Hepatocyte (in vitro differentiated cells): ENCODE data around the gene TEX26. TPM values are rescaled to one million over a fixed set of nuclear protein-coding genes. Genes with fewer than 3 reads are reported as not detected.

ENCODE experiments used
- DNase-seq: peaks from one replicate; pipeline ENCODE4 v3.0.0-alpha.2; 2016; ENCODE audit warnings: low spot score
- H2AFZ ChIP-seq: fragments of 200-600 bp; sonication (generic); 2 replicates; pipeline ENCODE4 v1.6.0; 2016; ENCODE audit warnings: antibody characterized with exemption, mild to moderate bottlenecking
- H3K27ac ChIP-seq: fragments of 200-600 bp; sonication (generic); 2 replicates; pipeline ENCODE4 v1.5.1; 2016; ENCODE audit warnings: mild to moderate bottlenecking
- H3K27me3 ChIP-seq: fragments of 200-600 bp; sonication (generic); 2 replicates; pipeline ENCODE4 v1.6.1; 2016
- H3K36me3 ChIP-seq: fragments of 200-600 bp; sonication (generic); replicated peaks from 2 replicates; pipeline ENCODE4 v1.5.1; 2016; ENCODE audit warnings: low read depth; ENCODE audit not compliant: insufficient read depth
- H3K4me1 ChIP-seq: fragments of 200-600 bp; sonication (generic); 2 replicates; pipeline ENCODE4 v1.5.1; 2016; ENCODE audit warnings: mild to moderate bottlenecking, moderate library complexity; ENCODE audit not compliant: insufficient read depth
- H3K4me2 ChIP-seq: fragments of 200-600 bp; sonication (generic); 2 replicates; pipeline ENCODE4 v1.6.0; 2016
- H3K4me3 ChIP-seq: fragments of 200-600 bp; sonication (generic); 2 replicates; pipeline ENCODE4 v1.5.1; 2016; ENCODE audit warnings: mild to moderate bottlenecking
- H3K79me2 ChIP-seq: fragments of 200-600 bp; sonication (generic); 2 replicates; pipeline ENCODE4 v1.6.0; 2017; ENCODE audit warnings: mild to moderate bottlenecking
- H3K9me2 ChIP-seq: fragments of 200-600 bp; sonication (generic); replicated peaks from 2 replicates; pipeline ENCODE4 v1.6.0; 2017; ENCODE audit warnings: mild to moderate bottlenecking; ENCODE audit not compliant: insufficient read depth
- H3K9me3 ChIP-seq: fragments of 200-600 bp; sonication (generic); 2 replicates; pipeline ENCODE4 v1.5.1; 2016; ENCODE audit warnings: low read depth, mild to moderate bottlenecking
- H4K20me1 ChIP-seq: fragments of 200-600 bp; sonication (generic); 2 replicates; pipeline ENCODE4 v1.6.0; 2016; ENCODE audit warnings: mild to moderate bottlenecking; ENCODE audit not compliant: insufficient read depth, poor library complexity, severe bottlenecking
- CTCF ChIP-seq: fragments of 200-600 bp; sonication (generic); IDR thresholded peaks from 2 replicates; pipeline ENCODE4 v1.5.1; 2016; ENCODE audit warnings: antibody characterized with exemption, mild to moderate bottlenecking; ENCODE audit not compliant: poor library complexity
- EZH2 ChIP-seq: fragments of 200-600 bp; sonication (generic); IDR thresholded peaks from 2 replicates; pipeline ENCODE4 v1.6.1; 2016; ENCODE audit warnings: antibody characterized with exemption, mild to moderate bottlenecking, borderline replicate concordance
- EZH2phosphoT487 ChIP-seq: fragments of 200-600 bp; sonication (generic); IDR thresholded peaks from one replicate; pipeline ENCODE4 v1.6.1; 2018; ENCODE audit warnings: antibody characterized with exemption, mild to moderate bottlenecking, low read depth, moderate library complexity; ENCODE audit not compliant: unreplicated experiment, severe bottlenecking
- WGBS: methylation state at CpG from one replicate; pipeline ENCODE4 v1.1.6; 2016; ENCODE audit warnings: low lambda C conversion rate; ENCODE audit errors: missing lambda C conversion rate; 5-methylcytosine and 5-hydroxymethylcytosine counted together
- polyA plus RNA-seq: library from polyadenylated mRNA; unstranded; fragments of >200 nt; fragmentation: Nextera tagmentation; extraction: Ambion mirVana; gene quantifications from 2 replicates; pipeline ENCODE4 v1.2.1, GENCODE V29; 2016
- total RNA-seq: library from RNA; depleted of rRNA; stranded (reverse); fragments of >200 nt; gene quantifications from 2 replicates; pipeline ENCODE4 v1.2.3, GENCODE V29; 2014

TEX26 gene
- total and polyA plus RNA-seq, 2 experiments from 2014 or later = 0.57 to 1.1 TPM

GRCh38 chr13:30959678-30960077, 27.2 kb downstream of the TEX26 start:
- no peaks in the 10 kb centered on the region for H3K9me2 ChIP-seq
- H3K9me3 ChIP-seq = no peaks in the 10 kb centered on the region
- H3K4me2 ChIP-seq = no peak overlapping the region
- H3K27ac ChIP-seq = no peak overlapping the region
- WGBS = 84% methylated on average over 1 of the region's 1 CpG
- no peaks in the 10 kb centered on the region for H3K27me3 ChIP-seq
- H4K20me1 ChIP-seq = no peaks in the 10 kb centered on the region
- H3K36me3 ChIP-seq = no peaks in the 10 kb centered on the region
- no peaks in the 10 kb centered on the region for H3K4me1 ChIP-seq
- no peak overlapping the region for H3K4me3 ChIP-seq
- TF ChIP-seq EZH2 (no peak), CTCF (no peak), EZH2phosphoT487 (no peak)
- no peaks in the 10 kb centered on the region for H3K79me2 ChIP-seq
- no peak overlapping the region for H2AFZ ChIP-seq
- DNase-seq = no peak

GRCh38 chr13:30963791-30964190, 31.3 kb downstream of the TEX26 start:
- WGBS = 39% methylated on average over 5 of the region's 5 CpGs
- Histone ChIP-seq H3K4me1 (no peaks in the 10 kb centered on the region), H3K9me3 (no peaks in the 10 kb centered on the region), H2AFZ (no peak overlapping the region), H3K4me3 (no peak overlapping the region), H3K27me3 (no peaks in the 10 kb centered on the region), H3K27ac (no peak overlapping the region), H3K9me2 (no peaks in the 10 kb centered on the region), H3K79me2 (no peaks in the 10 kb centered on the region), H4K20me1 (no peaks in the 10 kb centered on the region), H3K36me3 (no peaks in the 10 kb centered on the region), H3K4me2 (peak overlapping the region; percentile 7)
- peak; percentile 46 for DNase-seq
- TF ChIP-seq CTCF (no peak), EZH2phosphoT487 (no peak), EZH2 (no peak)

GRCh38 chr13:30965380-30965779, 32.9 kb downstream of the TEX26 start:
- no peak for TF ChIP-seq EZH2
- H3K4me3 ChIP-seq = no peak overlapping the region
- H3K27ac ChIP-seq = no peak overlapping the region
- DNase-seq = no peak
- H3K36me3 ChIP-seq = no peaks in the 10 kb centered on the region
- no peaks in the 10 kb centered on the region for H4K20me1 ChIP-seq
- no peaks in the 10 kb centered on the region for H3K9me3 ChIP-seq
- H3K4me1 ChIP-seq = peaks cover 5% of the 10 kb centered on the region
- no peaks in the 10 kb centered on the region for H3K9me2 ChIP-seq
- no peaks in the 10 kb centered on the region for H3K27me3 ChIP-seq
- H3K79me2 ChIP-seq = no peaks in the 10 kb centered on the region
- WGBS = 95% methylated on average over 1 of the region's 1 CpG
- no peak overlapping the region for H3K4me2 ChIP-seq
- no peak overlapping the region for H2AFZ ChIP-seq

DNA sequence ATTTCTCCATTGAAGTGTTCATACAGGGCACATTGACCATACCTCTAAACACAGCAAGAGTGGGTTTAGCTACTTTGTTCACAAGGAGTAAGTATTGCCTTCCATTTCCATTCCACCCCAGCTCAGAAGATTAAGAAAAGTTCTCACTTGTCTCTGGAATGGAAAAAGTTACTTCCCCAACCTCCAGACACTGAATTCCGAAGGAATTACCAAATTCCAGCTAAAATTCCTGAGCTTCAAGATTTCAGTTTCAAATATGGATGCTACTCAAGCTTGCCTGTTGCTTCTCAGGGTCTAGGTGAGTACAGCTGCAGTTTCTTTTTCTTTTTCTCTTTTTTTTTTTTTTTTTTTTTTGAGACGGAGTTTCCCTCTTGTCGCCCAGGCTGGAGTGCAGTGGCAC, 33.6 kb downstream of the TEX26 start:
- H2AFZ ChIP-seq = no peak overlapping the region
- H3K36me3 ChIP-seq = no peaks in the 10 kb centered on the region
- H3K27me3 ChIP-seq = no peaks in the 10 kb centered on the region
- no peak overlapping the region for H3K4me2 ChIP-seq
- H3K9me3 ChIP-seq = no peaks in the 10 kb centered on the region
- H3K27ac ChIP-seq = no peak overlapping the region
- H3K9me2 ChIP-seq = no peaks in the 10 kb centered on the region
- H3K4me1 ChIP-seq = peaks cover 5% of the 10 kb centered on the region
- WGBS = 84% methylated on average over 2 of the region's 3 CpGs
- TF ChIP-seq CTCF (no peak), EZH2 (no peak)
- H4K20me1 ChIP-seq = no peaks in the 10 kb centered on the region
- H3K79me2 ChIP-seq = no peaks in the 10 kb centered on the region
- DNase-seq = no peak
- no peak overlapping the region for H3K4me3 ChIP-seq
